Pancreas (tissue), 10 donors: ENCODE results near the gene EDDM3A. TPM values are rescaled to one million over a fixed set of nuclear protein-coding genes. Genes with fewer than 3 reads are reported as not detected.

Source experiments
- ATAC-seq, 4 donors: fragments of 200-7000 bp; cut with Tn5 transposase; one replicate each; pipeline versions ENCODE4 v1.8.0 to v1.9.1; 2020; ENCODE audit warnings: mild to moderate bottlenecking in 4 of 4, moderate library complexity in 4 of 4
- DNase-seq, 6 donors: peaks; one replicate each; pipeline ENCODE4 v3.0.0-alpha.2; 2020
- FAIRE-seq: peaks from 2 replicates; lab custom pipeline; 2012; peaks lifted over from hg19 to GRCh38; lab: Jason Lieb, UNC
- H3K27ac ChIP-seq, 4 donors: fragments of 200-600 bp; sonication (generic); 1 replicate in 3 of 4; 2 replicates in 1 of 4; pipeline versions ENCODE4 v1.5.0 to v1.8.0; 2020
- H3K27me3 ChIP-seq, 4 donors: fragments of 200-600 bp; one replicate each; pipeline ENCODE4 v1.8.0; 2021
- H3K36me3 ChIP-seq, 3 donors: fragments of 200-600 bp; sonication (generic) in 1 of 3; one replicate each; pipeline versions ENCODE4 v1.5.0 to v1.8.0; 2020 to 2021
- H3K4me1 ChIP-seq, 3 donors: fragments of 200-600 bp; one replicate each; pipeline ENCODE4 v1.8.0; 2021
- H3K4me3 ChIP-seq, 4 donors: fragments of 200-600 bp; sonication (generic) in 2 of 4; one replicate each; pipeline versions ENCODE4 v1.5.0 to v1.8.0; 2020 to 2021
- H3K9me3 ChIP-seq, 4 donors: fragments of 200-600 bp; one replicate each; pipeline ENCODE4 v1.8.0; 2021
- WGBS, 2 donors: extraction: QIAGEN DNeasy Blood & Tissue Kit; methylation state at CpG; one replicate each; pipeline ENCODE4 v1.1.7; 2013; 5-methylcytosine and 5-hydroxymethylcytosine counted together
- intact Hi-C, 3 donors: fragments of 100-400 bp; cut with DNase I; formaldehyde crosslinking; loops; one replicate each; pipeline versions ENCODE4 v1.11.1 to v1.14.2; 2022
- polyA plus RNA-seq, 2 donors: library from polyadenylated mRNA; stranded (reverse); fragments of 200-250 nt; gene quantifications; one replicate each; pipeline ENCODE4 v1.2.3, GENCODE V29; 2013
- total RNA-seq, 6 donors: library from RNA; stranded (reverse); fragmentation: NEBNext Ultra II Directional in 4 of 6; extraction: Animal tissue kit (Norgen Biotek cat#: 25700) in 4 of 6; gene quantifications; one replicate each; pipeline versions ENCODE4 v1.2.1 to v1.2.4, GENCODE V29; 2021 to 2023
- TF ChIP-seq, protein P1 (sequence below), 4 donors: fragments of 200-600 bp; sonication (generic) in 3 of 4; IDR thresholded peaks; one replicate each; pipeline versions ENCODE4 v1.5.0 to v1.8.0; 2021; ENCODE audit warnings: antibody characterized with exemption in 4 of 4
- donor health status: healthy with polysubstance abuse.
- donor health status: DM: no; HTN: no; CAD: no; lungs with moderate emphysema.
- donor health status: DM: no; HTN: no; CAD: no.
- donor health status: control.
- donor health status: control.
- donor health status: Bipolar disorder and iron deficiency.
- donor health status: DM: yes; HTN: yes; CAD: no.
- donor health status: DM: no; HTN: no; CAD: no.
- donor health status: DM: no; HTN: no; CAD: no.
- donor health status: DM: yes; HTN: yes; CAD: no.

The EDDM3A gene
- total and polyA plus RNA-seq, 8 donors: not detected

DNA sequence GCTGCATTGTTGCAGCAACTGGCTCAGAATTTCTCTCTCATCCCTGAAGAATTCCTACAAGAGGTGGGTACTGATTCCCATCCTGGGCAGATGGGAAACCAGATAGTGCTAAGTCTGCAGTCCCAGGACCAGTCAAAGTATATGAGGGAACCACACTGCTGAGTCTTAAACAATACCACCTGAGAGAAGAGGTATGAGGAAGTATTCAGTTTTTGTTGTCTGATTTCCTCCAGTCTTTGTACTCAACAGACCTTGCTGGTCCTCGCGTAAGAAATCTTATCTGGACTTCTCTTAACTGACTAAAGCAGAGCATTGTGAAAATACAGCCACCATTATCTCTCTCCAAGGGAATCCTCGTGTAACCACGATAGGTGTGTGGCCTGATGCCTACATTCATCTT is 3.6 kb upstream of the EDDM3A start:
- Histone ChIP-seq H3K4me3 (no peak overlapping the region), H3K36me3 (no peaks in the 10 kb centered on the region), H3K9me3 (no peaks in the 10 kb centered on the region), H3K27ac (no peak overlapping the region), H3K4me1 (no peaks in the 10 kb centered on the region), H3K27me3 (no peaks in the 10 kb centered on the region)
- ATAC-seq (peak in 1 of 4 donors; percentile 34), FAIRE-seq (no peak), DNase-seq (no peak)
- WGBS, 2 donors: 64 to 67% methylated on average over 4 of the region's 4 CpGs
- TF ChIP-seq, protein P1, sequence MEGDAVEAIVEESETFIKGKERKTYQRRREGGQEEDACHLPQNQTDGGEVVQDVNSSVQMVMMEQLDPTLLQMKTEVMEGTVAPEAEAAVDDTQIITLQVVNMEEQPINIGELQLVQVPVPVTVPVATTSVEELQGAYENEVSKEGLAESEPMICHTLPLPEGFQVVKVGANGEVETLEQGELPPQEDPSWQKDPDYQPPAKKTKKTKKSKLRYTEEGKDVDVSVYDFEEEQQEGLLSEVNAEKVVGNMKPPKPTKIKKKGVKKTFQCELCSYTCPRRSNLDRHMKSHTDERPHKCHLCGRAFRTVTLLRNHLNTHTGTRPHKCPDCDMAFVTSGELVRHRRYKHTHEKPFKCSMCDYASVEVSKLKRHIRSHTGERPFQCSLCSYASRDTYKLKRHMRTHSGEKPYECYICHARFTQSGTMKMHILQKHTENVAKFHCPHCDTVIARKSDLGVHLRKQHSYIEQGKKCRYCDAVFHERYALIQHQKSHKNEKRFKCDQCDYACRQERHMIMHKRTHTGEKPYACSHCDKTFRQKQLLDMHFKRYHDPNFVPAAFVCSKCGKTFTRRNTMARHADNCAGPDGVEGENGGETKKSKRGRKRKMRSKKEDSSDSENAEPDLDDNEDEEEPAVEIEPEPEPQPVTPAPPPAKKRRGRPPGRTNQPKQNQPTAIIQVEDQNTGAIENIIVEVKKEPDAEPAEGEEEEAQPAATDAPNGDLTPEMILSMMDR (IDR thresholded peaks at IDR 0.05): no peak
- intact Hi-C loops: no loop called here

DNA sequence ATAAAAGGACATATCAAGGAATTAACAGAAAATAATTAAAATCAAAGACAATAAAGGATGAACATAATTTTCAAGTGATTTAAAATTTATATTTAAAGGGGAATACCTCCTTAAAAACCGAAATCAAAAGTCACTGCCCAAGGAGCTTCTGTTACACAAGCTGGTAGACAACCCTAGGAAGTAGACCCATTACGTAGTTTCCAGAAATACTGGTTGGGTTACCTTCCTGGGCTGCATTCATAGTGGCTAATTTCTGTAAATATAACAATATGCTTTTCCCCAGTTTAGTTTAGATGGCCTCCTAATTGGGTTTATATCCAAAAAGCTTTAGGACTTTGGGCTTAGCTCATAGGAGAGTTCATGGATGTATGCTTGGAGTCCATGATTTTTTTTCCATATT is 2.1 kb upstream of the EDDM3A start:
- H3K4me1 ChIP-seq: no peaks in the 10 kb centered on the region
- no peak overlapping the region for H3K27ac ChIP-seq
- no peak for DNase-seq
- no peak for ATAC-seq
- no peaks in the 10 kb centered on the region for H3K36me3 ChIP-seq
- H3K27me3 ChIP-seq: no peaks in the 10 kb centered on the region
- FAIRE-seq: no peak
- intact Hi-C loops: no loop called here
- WGBS, 2 donors: 64 to 70% methylated on average over 2 of the region's 2 CpGs
- H3K9me3 ChIP-seq: no peaks in the 10 kb centered on the region
- no peak overlapping the region for H3K4me3 ChIP-seq
- TF ChIP-seq, protein P1 (IDR thresholded peaks at IDR 0.05): no peak

DNA sequence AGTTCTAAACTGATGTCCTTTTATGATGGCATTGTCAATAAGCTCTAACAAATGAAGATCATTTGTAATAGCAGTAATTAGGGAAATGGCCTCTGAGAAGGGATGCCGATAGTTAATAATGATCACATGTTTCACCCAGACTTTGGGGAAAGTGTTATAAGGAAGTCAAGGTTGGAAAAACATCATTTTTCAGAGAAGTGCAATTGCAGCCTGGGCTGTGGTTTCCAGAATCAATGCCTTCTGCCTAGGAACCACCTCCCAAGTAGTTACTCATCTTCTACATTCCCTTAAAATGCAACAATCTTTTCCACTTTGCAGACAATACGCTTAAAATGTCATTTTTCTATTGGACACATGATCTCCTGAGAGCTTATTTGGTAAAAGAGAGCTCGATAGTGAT is 879 bp downstream of the EDDM3A start:
- WGBS, 2 donors: 78 to 84% methylated on average over 3 of the region's 3 CpGs

DNA sequence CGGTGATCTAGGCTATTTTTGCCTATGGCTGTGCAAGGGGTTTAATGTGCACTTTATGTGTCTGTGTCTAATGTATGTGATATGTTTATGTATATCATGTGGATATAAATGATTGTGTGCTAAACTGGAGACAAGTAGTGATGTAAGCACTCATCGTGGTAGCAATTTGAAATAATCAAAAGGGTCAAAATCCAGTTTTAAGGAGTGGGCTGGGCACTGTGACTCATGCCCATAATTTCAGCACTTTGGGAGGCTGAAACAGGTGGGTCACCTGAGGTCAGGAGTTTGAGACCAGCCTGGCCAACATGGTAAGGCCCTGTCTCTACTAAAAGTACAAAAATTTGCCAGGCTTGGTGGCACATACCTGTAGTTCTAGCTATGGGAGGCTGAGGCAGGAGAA is 2.8 kb downstream of the EDDM3A start:
- TF ChIP-seq, protein P1 (IDR thresholded peaks at IDR 0.05): no peak
- no peak for DNase-seq
- Histone ChIP-seq H3K4me3 (no peak overlapping the region), H3K4me1 (no peaks in the 10 kb centered on the region), H3K9me3 (no peaks in the 10 kb centered on the region), H3K36me3 (no peaks in the 10 kb centered on the region), H3K27ac (no peak overlapping the region), H3K27me3 (no peaks in the 10 kb centered on the region)
- FAIRE-seq: no peak
- WGBS, 2 donors: 87 to 95% methylated on average over 2 of the region's 2 CpGs
- ATAC-seq: no peak
- intact Hi-C loops: no loop called here

More for the DNA sequence above, 879 bp downstream of the EDDM3A start:
- intact Hi-C loops: no loop called here
- Histone ChIP-seq H3K27me3 (no peaks in the 10 kb centered on the region), H3K36me3 (no peaks in the 10 kb centered on the region), H3K27ac (no peak overlapping the region), H3K9me3 (no peaks in the 10 kb centered on the region), H3K4me1 (no peaks in the 10 kb centered on the region), H3K4me3 (no peak overlapping the region)
- TF ChIP-seq, protein P1 (IDR thresholded peaks at IDR 0.05): no peak
- FAIRE-seq (no peak), DNase-seq (no peak), ATAC-seq (no peak)

DNA sequence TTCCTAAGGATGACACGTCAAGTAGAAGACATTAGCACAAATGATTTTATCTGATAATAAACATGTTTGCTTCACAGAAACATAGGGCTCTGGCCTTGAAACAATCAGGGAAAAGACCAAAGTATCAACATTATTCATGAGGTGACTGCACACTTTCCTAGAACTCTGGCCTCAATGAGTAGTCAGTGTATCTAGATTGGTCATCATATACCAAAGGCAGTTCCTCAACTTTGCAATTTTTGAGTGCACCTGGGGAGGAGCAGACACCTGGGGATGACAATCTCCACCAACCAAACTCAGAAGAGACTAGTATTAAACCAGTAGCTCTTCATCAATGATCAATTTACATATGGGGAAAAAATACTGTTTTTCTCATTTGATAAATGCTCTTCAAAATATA is 4.5 kb downstream of the EDDM3A start:
- H3K27me3 ChIP-seq: no peaks in the 10 kb centered on the region
- TF ChIP-seq, protein P1 (IDR thresholded peaks at IDR 0.05): no peak
- H3K4me1 ChIP-seq: peaks cover 0 to 3% (median 0%) of the 10 kb centered on the region in 3 donors
- ATAC-seq (no peak), DNase-seq (no peak), FAIRE-seq (no peak)
- H3K36me3 ChIP-seq: no peaks in the 10 kb centered on the region
- no peaks in the 10 kb centered on the region for H3K9me3 ChIP-seq
- intact Hi-C loops: loop anchor here in 1 of 3 donors (10.0 kb wide), 1 partner anchor 105 kb away; no protein-coding TSS in a partner anchor
- no peak overlapping the region for H3K4me3 ChIP-seq
- H3K27ac ChIP-seq: no peak overlapping the region
- 41 to 44% methylated on average over 1 of the region's 1 CpG for whole genome bisulfite sequencing, 2 donors
